ENCODE results near the gene RPS3A. TPM values are rescaled to one million over a fixed set of nuclear protein-coding genes. Genes with fewer than 3 reads are reported as not detected.

RPS3A gene
- total and polyA plus RNA-seq, 3 experiments from 2014 or later, result 2,661 to 3,574 (median 2,678) TPM

DNA sequence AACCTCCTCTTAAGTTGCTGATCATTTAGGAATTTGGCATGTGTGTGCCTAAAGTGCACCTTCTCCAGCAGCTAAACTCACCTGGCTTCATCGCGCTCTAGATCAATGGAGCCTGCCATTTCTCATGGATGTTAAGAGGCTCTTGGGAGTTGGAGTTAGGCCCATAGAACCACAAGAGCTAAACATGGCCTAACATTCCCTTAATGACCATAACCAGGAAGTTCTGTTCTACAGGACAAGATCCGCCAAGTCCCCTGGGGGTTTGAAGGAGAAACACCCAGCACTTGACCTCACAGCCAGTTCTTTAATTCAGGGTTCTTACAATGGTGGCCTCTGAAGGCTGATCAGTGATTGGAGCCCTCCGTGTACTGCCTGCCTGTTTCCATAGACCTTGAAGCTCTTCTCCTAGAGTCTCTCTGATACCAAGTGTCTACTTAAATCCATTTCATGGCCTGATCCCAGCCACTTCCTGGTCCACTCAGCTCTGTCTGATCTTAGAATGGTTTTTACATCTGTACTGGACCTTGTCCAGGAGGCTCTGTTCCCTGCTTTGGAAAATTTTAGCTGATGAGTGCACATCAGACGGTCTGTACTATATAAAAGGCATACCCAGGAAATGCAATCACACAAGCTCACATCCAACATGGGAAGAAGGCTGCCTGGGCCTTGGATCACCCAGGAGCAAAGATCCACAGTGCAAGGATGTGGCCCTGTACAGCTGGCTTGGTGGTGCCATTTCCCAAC lies 45.1 kb downstream of the RPS3A start:
- no peaks in the 10 kb centered on the region for H3K4me1 ChIP-seq (ENCODE audit: insufficient read depth, low read length)
- POLR2A ChIA-PET, result no interaction called here
- H3K27ac Mint-ChIP-seq, result no peak overlapping the region
- peaks cover 4 to 7% of the 10 kb centered on the region in 2 donors for H3K27me3 Mint-ChIP-seq
- DNase-seq, result no peak
- CTCF ChIA-PET, result no interaction called here
- H3K4me3 Mint-ChIP-seq, result no peak overlapping the region
- no peaks in the 10 kb centered on the region for H3K4me1 Mint-ChIP-seq
- H3K36me3 Mint-ChIP-seq, result no peaks in the 10 kb centered on the region
- H3K36me3 ChIP-seq (ENCODE audit: insufficient read depth, low read length), result no peaks in the 10 kb centered on the region
- no peak overlapping the region for H3K27ac ChIP-seq (ENCODE audit: low read depth, low read length)
- H3K4me3 ChIP-seq (ENCODE audit: low read length), result no peak overlapping the region
- H3K9me3 Mint-ChIP-seq, result no peaks in the 10 kb centered on the region
- no peaks in the 10 kb centered on the region for H3K9me3 ChIP-seq (ENCODE audit: low read length)
- no peaks in the 10 kb centered on the region for H3K27me3 ChIP-seq (ENCODE audit: insufficient read depth, low read length, poor library complexity, severe bottlenecking)

DNA sequence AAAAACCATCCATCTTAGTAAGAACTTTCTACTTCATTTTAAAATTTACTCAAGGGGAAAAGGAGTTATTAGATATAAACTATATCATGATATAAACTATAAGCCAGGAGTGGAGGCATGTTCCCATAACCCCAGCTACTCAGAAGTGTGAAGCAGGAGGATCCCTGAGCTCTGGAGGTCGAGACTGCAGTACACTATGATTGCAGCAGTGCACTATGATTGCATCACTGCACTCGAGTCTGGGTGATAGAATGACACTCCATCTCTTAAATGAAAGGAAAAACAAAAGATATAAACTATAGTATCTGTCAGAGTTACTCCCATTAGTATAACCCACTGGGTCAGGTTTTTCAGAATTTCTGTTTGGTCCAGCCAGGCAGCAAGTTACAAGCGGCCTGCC lies 47.6 kb downstream of the RPS3A start:
- no peaks in the 10 kb centered on the region for H3K4me1 ChIP-seq (ENCODE audit: insufficient read depth, low read length)
- Mint-ChIP-seq H3K9me3 (no peaks in the 10 kb centered on the region), H3K4me1 (no peaks in the 10 kb centered on the region), H3K36me3 (no peaks in the 10 kb centered on the region), H3K27ac (no peak overlapping the region), H3K27me3 (peaks cover 4 to 5% of the 10 kb centered on the region in 2 donors), H3K4me3 (no peak overlapping the region)
- H3K9me3 ChIP-seq (ENCODE audit: low read length), result no peaks in the 10 kb centered on the region
- no peak for DNase-seq
- no peaks in the 10 kb centered on the region for H3K27me3 ChIP-seq (ENCODE audit: insufficient read depth, low read length, poor library complexity, severe bottlenecking)
- no peaks in the 10 kb centered on the region for H3K36me3 ChIP-seq (ENCODE audit: insufficient read depth, low read length)
- CTCF ChIA-PET, result no interaction called here
- H3K4me3 ChIP-seq (ENCODE audit: low read length), result no peak overlapping the region
- POLR2A ChIA-PET, result no interaction called here
- no peak overlapping the region for H3K27ac ChIP-seq (ENCODE audit: low read depth, low read length)

DNA sequence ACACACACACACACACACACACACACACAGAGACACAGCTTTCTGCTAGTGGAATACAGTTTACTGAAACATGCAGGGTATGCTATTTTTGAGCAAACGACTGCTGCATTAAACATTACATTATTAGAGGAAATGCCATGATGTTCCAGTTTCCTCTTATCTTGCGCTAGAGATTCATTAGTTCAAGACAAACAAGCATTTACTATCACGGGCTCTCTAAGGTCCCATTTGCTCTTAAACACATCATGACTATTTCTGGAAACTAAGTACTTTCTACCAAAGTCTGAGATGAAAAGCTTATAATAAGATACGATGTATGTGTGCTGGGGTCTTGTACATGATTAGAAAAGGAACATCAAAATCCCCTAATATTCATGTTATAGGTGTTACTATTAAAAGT lies 48.8 kb downstream of the RPS3A start:
- H3K4me1 Mint-ChIP-seq, result no peaks in the 10 kb centered on the region
- no peak overlapping the region for H3K27ac Mint-ChIP-seq
- H3K4me3 Mint-ChIP-seq, result no peak overlapping the region
- ChIA-PET CTCF (no interaction called here), POLR2A (no interaction called here)
- Histone ChIP-seq H3K27me3 (ENCODE audit: insufficient read depth, low read length, poor library complexity, severe bottlenecking) (no peaks in the 10 kb centered on the region), H3K4me3 (ENCODE audit: low read length) (no peak overlapping the region), H3K4me1 (ENCODE audit: insufficient read depth, low read length) (no peaks in the 10 kb centered on the region), H3K9me3 (ENCODE audit: low read length) (no peaks in the 10 kb centered on the region), H3K27ac (ENCODE audit: low read depth, low read length) (no peak overlapping the region), H3K36me3 (ENCODE audit: insufficient read depth, low read length) (no peaks in the 10 kb centered on the region)
- H3K27me3 Mint-ChIP-seq, result peaks cover 0 to 5% of the 10 kb centered on the region in 2 donors
- H3K36me3 Mint-ChIP-seq, result no peaks in the 10 kb centered on the region
- no peak for DNase-seq
- no peaks in the 10 kb centered on the region for H3K9me3 Mint-ChIP-seq

DNA sequence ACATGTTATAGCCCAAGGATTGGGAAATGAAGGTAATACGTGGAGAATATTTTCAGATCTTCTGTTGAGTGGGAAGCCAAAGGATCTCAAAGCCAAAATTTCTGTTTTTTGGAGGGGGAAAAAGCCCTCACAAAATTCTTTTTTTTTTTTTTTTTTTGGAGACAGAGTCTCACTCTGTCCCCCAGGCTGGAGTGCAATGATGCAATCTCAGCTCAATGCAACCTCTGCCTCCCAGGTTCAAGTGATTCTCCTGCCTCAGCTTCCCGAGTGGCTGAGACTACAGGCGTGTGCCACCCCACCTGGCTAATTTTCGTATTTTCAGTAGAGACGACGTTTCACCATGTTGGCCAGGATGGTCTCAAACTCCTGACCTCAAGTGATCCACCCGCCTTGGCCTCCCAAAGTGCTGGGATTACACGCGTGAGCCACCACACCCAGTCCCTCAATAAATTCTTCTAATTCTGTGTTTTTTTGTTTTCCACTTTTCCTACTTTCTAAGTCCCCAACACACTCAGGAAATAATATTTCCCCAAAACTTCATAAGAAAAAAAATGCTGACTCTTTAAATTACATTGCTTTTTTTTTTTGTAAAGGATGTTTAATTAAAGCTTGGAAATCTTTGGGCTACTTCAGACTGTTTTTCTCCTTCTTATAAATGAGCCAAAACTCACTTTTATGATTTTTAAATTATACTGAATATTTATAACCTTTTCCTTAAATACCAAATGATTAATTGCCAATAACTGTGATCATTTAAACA lies 51.6 kb downstream of the RPS3A start:
- Histone ChIP-seq H3K27me3 (ENCODE audit: insufficient read depth, low read length, poor library complexity, severe bottlenecking) (no peaks in the 10 kb centered on the region), H3K36me3 (ENCODE audit: insufficient read depth, low read length) (no peaks in the 10 kb centered on the region), H3K4me3 (ENCODE audit: low read length) (no peak overlapping the region), H3K27ac (ENCODE audit: low read depth, low read length) (no peak overlapping the region), H3K4me1 (ENCODE audit: insufficient read depth, low read length) (no peaks in the 10 kb centered on the region), H3K9me3 (ENCODE audit: low read length) (no peaks in the 10 kb centered on the region)
- ChIA-PET CTCF (no interaction called here), POLR2A (no interaction called here)
- Mint-ChIP-seq H3K4me3 (no peak overlapping the region), H3K27me3 (peaks cover 7 to 10% of the 10 kb centered on the region in 2 donors), H3K9me3 (no peaks in the 10 kb centered on the region), H3K36me3 (no peaks in the 10 kb centered on the region), H3K4me1 (no peaks in the 10 kb centered on the region), H3K27ac (no peak overlapping the region)
- DNase-seq, result no peak

DNA sequence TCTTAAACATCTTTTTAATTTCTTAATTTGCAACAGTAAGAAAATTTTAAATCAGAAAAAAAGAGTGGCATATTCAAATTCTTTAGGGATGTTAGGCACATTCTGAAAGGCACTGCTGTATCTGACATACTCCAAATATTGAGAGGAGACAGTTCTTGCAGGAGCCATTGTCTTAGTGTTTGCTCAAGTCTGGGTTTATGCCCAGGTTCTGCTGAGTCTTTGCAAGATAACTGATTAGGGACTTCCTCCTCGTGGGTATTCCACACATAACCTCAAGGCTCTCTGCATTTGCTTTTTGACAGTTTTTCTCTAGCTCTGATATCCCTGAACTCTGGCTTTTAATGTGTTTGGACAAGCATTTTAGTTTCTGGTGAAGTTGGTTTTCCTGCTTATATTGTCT lies 52.6 kb downstream of the RPS3A start:
- POLR2A ChIA-PET, result no interaction called here
- H3K27me3 Mint-ChIP-seq, result peaks cover 9 to 17% of the 10 kb centered on the region in 2 donors
- no peaks in the 10 kb centered on the region for H3K27me3 ChIP-seq (ENCODE audit: insufficient read depth, low read length, poor library complexity, severe bottlenecking)
- no peak overlapping the region for H3K27ac ChIP-seq (ENCODE audit: low read depth, low read length)
- H3K4me1 Mint-ChIP-seq, result no peaks in the 10 kb centered on the region
- H3K27ac Mint-ChIP-seq, result no peak overlapping the region
- no peaks in the 10 kb centered on the region for H3K36me3 Mint-ChIP-seq
- H3K9me3 ChIP-seq (ENCODE audit: low read length), result no peaks in the 10 kb centered on the region
- CTCF ChIA-PET, result no interaction called here
- no peak overlapping the region for H3K4me3 Mint-ChIP-seq
- DNase-seq, result no peak
- H3K4me3 ChIP-seq (ENCODE audit: low read length), result no peak overlapping the region
- peaks cover 0 to 4% (median 0%) of the 10 kb centered on the region in 5 donors for H3K9me3 Mint-ChIP-seq
- no peaks in the 10 kb centered on the region for H3K4me1 ChIP-seq (ENCODE audit: insufficient read depth, low read length)
- no peaks in the 10 kb centered on the region for H3K36me3 ChIP-seq (ENCODE audit: insufficient read depth, low read length)

DNA sequence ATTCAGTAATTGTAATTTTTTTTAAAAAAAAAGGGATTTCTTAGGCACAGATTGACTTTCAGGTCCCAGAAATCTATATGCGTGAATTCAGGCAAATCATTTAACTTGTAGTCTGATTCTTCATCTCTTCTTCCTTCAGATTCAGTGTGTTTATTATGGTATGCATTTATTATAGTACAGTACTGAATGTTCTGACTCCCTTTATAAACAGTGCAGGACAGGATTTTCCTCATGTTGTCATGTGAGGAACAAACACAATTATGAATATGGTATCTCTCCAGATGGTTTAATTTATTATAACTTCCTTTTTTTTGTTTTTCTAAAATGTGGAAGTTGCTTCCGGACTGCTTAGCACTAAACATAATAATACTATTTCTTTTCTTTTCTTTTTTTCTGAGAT lies 54.2 kb downstream of the RPS3A start:
- ChIA-PET POLR2A (no interaction called here), CTCF (no interaction called here)
- Histone ChIP-seq H3K27me3 (ENCODE audit: insufficient read depth, low read length, poor library complexity, severe bottlenecking) (no peaks in the 10 kb centered on the region), H3K9me3 (ENCODE audit: low read length) (no peaks in the 10 kb centered on the region), H3K36me3 (ENCODE audit: insufficient read depth, low read length) (no peaks in the 10 kb centered on the region), H3K4me1 (ENCODE audit: insufficient read depth, low read length) (no peaks in the 10 kb centered on the region), H3K27ac (ENCODE audit: low read depth, low read length) (no peak overlapping the region), H3K4me3 (ENCODE audit: low read length) (no peak overlapping the region)
- Mint-ChIP-seq H3K27me3 (peaks cover 17 to 27% of the 10 kb centered on the region in 2 donors), H3K36me3 (no peaks in the 10 kb centered on the region), H3K4me1 (no peaks in the 10 kb centered on the region), H3K4me3 (no peak overlapping the region), H3K27ac (no peak overlapping the region), H3K9me3 (peaks cover 0 to 7% (median 0%) of the 10 kb centered on the region in 5 donors)
- DNase-seq, result no peak

Other genes with a start within 250 kb of the RPS3A start
- gene LRBA, start 84.3 kb upstream of the RPS3A start, total RNA-seq, result 10 to 100 TPM; 56.4 to 61.9 TPM
- gene LRBA, start 84.3 kb upstream of the RPS3A start, polyA plus RNA-seq, result 25.9 TPM
- not detected for gene PRSS48, start 177.5 kb downstream of the RPS3A start, total RNA-seq
- gene PRSS48, start 177.5 kb downstream of the RPS3A start, polyA plus RNA-seq, result not detected
- gene SH3D19, start 226.0 kb downstream of the RPS3A start, total RNA-seq, result not detected
- not detected for gene SH3D19, start 226.0 kb downstream of the RPS3A start, polyA plus RNA-seq

Data from CD8-positive, alpha-beta memory T cell (primary cell).